GM13977 (cell line): Measurements from ENCODE around the gene CCDC93.

Experiments used
- DNase-seq: peaks from one replicate; pipeline ENCODE4 v3.0.0; 2012; ENCODE audit warnings: low spot score
- CTCF ChIP-seq: IDR thresholded peaks from 2 replicates; pipeline ENCODE4 v1.5.1; 2012; ENCODE audit warnings: mild to moderate bottlenecking, control low read depth; ENCODE audit not compliant: insufficient read depth; ENCODE audit errors: extremely low read depth, missing control alignments
- in situ Hi-C: fragments of 300-500 bp; cut with MboI; formaldehyde crosslinking; loops from one replicate; pipeline ENCODE4 v1.12.0; 2022; ENCODE audit warnings: low sequenced_read_pairs, low pct_unique_long_range_greater_than_20kb, mixed read lengths, inconsistent platforms; ENCODE audit not compliant: unreplicated experiment

CCDC93 gene

GRCh38 chr2:117989854-117990438, 23.9 kb downstream of the CCDC93 start:
- TF ChIP-seq CTCF = no peak
- in situ Hi-C loops = no loop called here
- DNase-seq = no peak

GRCh38 chr2:117987121-117987520, 26.7 kb downstream of the CCDC93 start:
- no peak for DNase-seq
- in situ Hi-C loops = no loop called here
- no peak for TF ChIP-seq CTCF

- in situ Hi-C loops = no loop called here
- no peak for TF ChIP-seq CTCF
- DNase-seq = no peak
Observed at GRCh38 chr2:117985092-117985491, 28.8 kb downstream of the CCDC93 start.

GRCh38 chr2:117984208-117984607, 29.7 kb downstream of the CCDC93 start:
- DNase-seq = no peak
- TF ChIP-seq CTCF = no peak
- in situ Hi-C loops = no loop called here

GRCh38 chr2:117983040-117983439, 30.8 kb downstream of the CCDC93 start:
- no peak for DNase-seq
- no peak for TF ChIP-seq CTCF
- in situ Hi-C loops = no loop called here

- DNase-seq = no peak
- in situ Hi-C loops = no loop called here
- no peak for TF ChIP-seq CTCF
Observed at GRCh38 chr2:117982376-117983033, 31.4 kb downstream of the CCDC93 start.
